22Rv1 (cell line): ENCODE results near the gene DGKK.

ENCODE experiments used
- H3K27ac ChIP-seq: fragments of 450-650 bp; 2 replicates; pipeline ENCODE4 v1.5.1; 2017
- CTCF ChIP-seq: fragments of 450-650 bp; IDR thresholded peaks from 2 replicates; pipeline ENCODE4 v1.5.1; 2017; ENCODE audit warnings: mild to moderate bottlenecking
- ZFX ChIP-seq: fragments of 450-650 bp; IDR thresholded peaks from 2 replicates; pipeline ENCODE4 v1.6.1; 2017; ENCODE audit warnings: antibody characterized with exemption, borderline replicate concordance

Gene DGKK

GRCh38 chrX:50448565-50448964, 22.1 kb downstream of the DGKK start:
- TF ChIP-seq ZFX (no peak), CTCF (peak; percentile 27)

GRCh38 chrX:50447535-50447934, 23.1 kb downstream of the DGKK start:
- H3K27ac ChIP-seq: no peak overlapping the region
- TF ChIP-seq ZFX (no peak), CTCF (no peak)

More at GRCh38 chrX:50448565-50448964, 22.1 kb downstream of the DGKK start:
- no peak overlapping the region for H3K27ac ChIP-seq

- H3K27ac ChIP-seq: no peak overlapping the region
- TF ChIP-seq CTCF: no peak
- TF ChIP-seq ZFX: no peak
Measured at GRCh38 chrX:50442426-50443116, 28.1 kb downstream of the DGKK start.

- TF ChIP-seq ZFX: no peak
- no peak for TF ChIP-seq CTCF
- H3K27ac ChIP-seq: no peak overlapping the region
Measured at GRCh38 chrX:50436797-50437196, 33.8 kb downstream of the DGKK start.

- no peak overlapping the region for H3K27ac ChIP-seq
Measured at GRCh38 chrX:50432829-50433289, 37.8 kb downstream of the DGKK start.

GRCh38 chrX:50431623-50432022, 39.0 kb downstream of the DGKK start:
- TF ChIP-seq ZFX (no peak), CTCF (no peak)
- no peak overlapping the region for H3K27ac ChIP-seq

More at GRCh38 chrX:50432829-50433289, 37.8 kb downstream of the DGKK start:
- TF ChIP-seq ZFX (no peak), CTCF (no peak)

- H3K27ac ChIP-seq: no peak overlapping the region
- TF ChIP-seq ZFX: no peak
- no peak for TF ChIP-seq CTCF
Measured at GRCh38 chrX:50430917-50431575, 39.6 kb downstream of the DGKK start.
